HepG2 (cell line): Measurements from ENCODE around the gene IL26. TPM values are rescaled to one million over a fixed set of nuclear protein-coding genes. Genes with fewer than 3 reads are reported as not detected.

Experiments used
- ARID3A ChIP-seq: IDR thresholded peaks from 2 replicates; pipeline ENCODE4 v1.6.1; 2012; ENCODE audit warnings: low read depth, low read length, improper control_type of control experiment
- ARID5B ChIP-seq: IDR thresholded peaks from 2 replicates; pipeline ENCODE4 v1.4.0; 2020; ENCODE audit warnings: mild to moderate bottlenecking, missing genetic modification reagents
- CREM ChIP-seq, 2 experiments: sonication (generic) in 1 of 2; formaldehyde crosslinking in 1 of 2; IDR thresholded peaks; 2 replicates each; pipeline versions ENCODE4 v1.4.0 to v1.6.1; 2016 to 2020; ENCODE audit warnings: antibody characterized with exemption in 1 of 2, mild to moderate bottlenecking in 1 of 2, missing genetic modification reagents in 1 of 2
- CTCF ChIP-seq: sonication (generic); formaldehyde crosslinking; IDR thresholded peaks from 2 replicates; pipeline ENCODE4 v1.5.0; 2020; ENCODE audit warnings: mild to moderate bottlenecking, missing genetic modification reagents, moderate library complexity
- EEA1 ChIP-seq: sonication (generic); formaldehyde crosslinking; IDR thresholded peaks from 2 replicates; pipeline ENCODE4 v1.5.1; 2020; ENCODE audit warnings: mild to moderate bottlenecking, missing genetic modification reagents, borderline replicate concordance
- GABPB1 ChIP-seq: IDR thresholded peaks from 2 replicates; pipeline ENCODE4 v1.6.1; 2016; ENCODE audit warnings: mild to moderate bottlenecking, missing genetic modification reagents, moderate library complexity, missing compliant biosample characterization
- GATAD2A ChIP-seq: IDR thresholded peaks from 2 replicates; pipeline ENCODE4 v1.6.1; 2016
- HNRNPK ChIP-seq: fragments of 200-400 bp; formaldehyde crosslinking; IDR thresholded peaks from 2 replicates; pipeline ENCODE4 v1.6.1; 2018; ENCODE audit warnings: low read length, low read depth, moderate library complexity, mild to moderate bottlenecking; ENCODE audit not compliant: poor library complexity, severe bottlenecking
- KDM1A ChIP-seq: IDR thresholded peaks from 2 replicates; pipeline ENCODE4 v1.6.1; 2016; ENCODE audit warnings: missing compliant biosample characterization
- MEIS2 ChIP-seq: sonication (generic); formaldehyde crosslinking; IDR thresholded peaks from 2 replicates; pipeline ENCODE4 v1.9.0; 2021; ENCODE audit warnings: mild to moderate bottlenecking, missing genetic modification reagents
- POLR2AphosphoS2 ChIP-seq: IDR thresholded peaks from 2 replicates; pipeline ENCODE4 v1.6.1; 2011; ENCODE audit warnings: low read depth, low read length, improper control_type of control experiment
- POLR2G ChIP-seq: fragments of 200-400 bp; formaldehyde crosslinking; IDR thresholded peaks from 2 replicates; pipeline ENCODE4 v1.6.1; 2018; ENCODE audit warnings: mild to moderate bottlenecking, low read depth, low read length, moderate library complexity
- ZBTB49 ChIP-seq: sonication (generic); formaldehyde crosslinking; IDR thresholded peaks from 2 replicates; pipeline ENCODE4 v1.4.0; 2020; ENCODE audit warnings: missing genetic modification reagents, borderline replicate concordance
- ZIK1 ChIP-seq: sonication (generic); formaldehyde crosslinking; IDR thresholded peaks from 2 replicates; pipeline ENCODE4 v1.5.0; 2020; ENCODE audit warnings: mild to moderate bottlenecking, low read depth, missing genetic modification reagents, borderline replicate concordance
- ZNF235 ChIP-seq: sonication (generic); formaldehyde crosslinking; IDR thresholded peaks from 2 replicates; pipeline ENCODE4 v1.8.1; 2023; ENCODE audit warnings: mild to moderate bottlenecking, missing genetic modification reagents, borderline replicate concordance
- ZNF382 ChIP-seq: sonication (generic); formaldehyde crosslinking; IDR thresholded peaks from 2 replicates; pipeline ENCODE4 v1.5.0; 2020; ENCODE audit warnings: missing genetic modification reagents, mild to moderate bottlenecking, borderline replicate concordance
- ZSCAN5A ChIP-seq: sonication (generic); formaldehyde crosslinking; IDR thresholded peaks from 2 replicates; pipeline ENCODE4 v1.8.0; 2022; ENCODE audit warnings: mild to moderate bottlenecking, missing genetic modification reagents, borderline replicate concordance
- polyA plus RNA-seq, 8 experiments: library from polyadenylated mRNA; depleted of rRNA in 3 of 8; stranded (reverse) in 7 of 8; unstranded in 1 of 8; fragments of >200 nt; fragmentation: Illumina TruSeq in 4 of 8; extraction: Trizol in 4 of 8; gene quantifications; 2 replicates each; pipeline versions ENCODE4 v1.2.1 to v1.2.3, GENCODE V29; 2011 to 2016; ENCODE audit warnings: low read depth in 4 of 8, missing spikeins in 1 of 8, mixed read lengths in 1 of 8; ENCODE audit not compliant: insufficient read depth in 1 of 8
- total RNA-seq, 5 experiments: library from RNA; depleted of rRNA; stranded (reverse); fragments of >200 nt; fragmentation: Illumina TruSeq; extraction: Trizol; gene quantifications; 2 replicates each; pipeline ENCODE4 v1.2.3, GENCODE V29; 2016; ENCODE audit warnings: low read depth in 1 of 5

The IL26 gene
- total and polyA plus RNA-seq, 2 of the 13 experiments (the other 11 are each of a cell fraction or from before 2014, with no cell fraction given): not detected

- TF ChIP-seq ZNF235 (CRISPR knock-in tag) (no peak), POLR2AphosphoS2 (no peak), CREM (IDR thresholded peaks at IDR 0.05) (no peak), CREM (CRISPR knock-in tag; IDR thresholded peaks at IDR 0.05) (no peak), MEIS2 (CRISPR knock-in tag) (no peak), ZIK1 (no peak), ARID3A (peak; percentile 70), ZBTB49 (CRISPR knock-in tag) (no peak), CTCF (CRISPR knock-in tag) (peak; percentile 94), KDM1A (CRISPR knock-in tag) (no peak), GABPB1 (CRISPR knock-in tag) (no peak), ZNF382 (CRISPR knock-in tag) (no peak), HNRNPK (no peak), POLR2G (no peak), ARID5B (peak; percentile 36; the same call in 1 of the 2 replicates), ZSCAN5A (no peak), EEA1 (CRISPR knock-in tag) (no peak), GATAD2A (CRISPR knock-in tag) (peak; percentile 19; the same call in 1 of the 2 replicates)
Measured at GRCh38 chr12:68223067-68223747, 2.4 kb downstream of the IL26 start (continued).
